OCI-LY3 (cell line): ENCODE measurements around the gene PLCB1.

Experiments used
- H2AFZ ChIP-seq: fragments of 200-600, 300-600 bp; shearing (Covaris generic); 2 replicates; pipeline ENCODE4 v1.6.0; 2014; ENCODE audit warnings: antibody characterized with exemption, low read depth, low read length
- H3K27ac ChIP-seq: fragments of 200-600, 300-600 bp; sonication (generic); 2 replicates; pipeline ENCODE4 v1.5.1; 2014; ENCODE audit warnings: mild to moderate bottlenecking, low read length, moderate library complexity, mixed read lengths
- H3K27me3 ChIP-seq: fragments of 200-600, 300-600 bp; sonication (generic); 2 replicates; pipeline ENCODE4 v1.6.1; 2014; ENCODE audit warnings: low read depth, low read length, mixed read lengths
- H3K36me3 ChIP-seq: fragments of 200-600, 300-600 bp; sonication (generic); replicated peaks from 2 replicates; pipeline ENCODE3; 2014; ENCODE audit warnings: low read depth, low read length, mixed read lengths
- H3K4me1 ChIP-seq: fragments of 300-600, 200-600 bp; sonication (generic); 2 replicates; pipeline ENCODE4 v1.6.1; 2014; ENCODE audit warnings: low read length, mixed read lengths
- H3K4me2 ChIP-seq: fragments of 200-600, 300-600 bp; sonication (generic); 2 replicates; pipeline ENCODE4 v1.6.1; 2014; ENCODE audit warnings: low read length, mixed read lengths
- H3K4me3 ChIP-seq: fragments of 300-600, 200-600 bp; sonication (generic); 2 replicates; pipeline ENCODE4 v1.5.1; 2014; ENCODE audit warnings: antibody characterized with exemption, mild to moderate bottlenecking, low read length, moderate library complexity
- H3K79me2 ChIP-seq: fragments of 300-600, 200-600 bp; shearing (Covaris generic); 2 replicates; pipeline ENCODE4 v1.6.1; 2014; ENCODE audit warnings: mild to moderate bottlenecking, low read length, mixed read lengths
- H3K9ac ChIP-seq: fragments of 300-600, 200-600 bp; shearing (Covaris generic); 2 replicates; pipeline ENCODE4 v1.6.0; 2014; ENCODE audit warnings: mild to moderate bottlenecking, low read length, moderate library complexity
- H3K9me3 ChIP-seq: fragments of 200-600, 300-600 bp; shearing (Covaris generic); 2 replicates; pipeline ENCODE4 v1.6.1; 2014; ENCODE audit warnings: low read length, mixed read lengths; ENCODE audit not compliant: insufficient read depth
- H4K20me1 ChIP-seq: fragments of 200-600, 300-600 bp; sonication (generic); 2 replicates; pipeline ENCODE4 v1.6.1; 2016; ENCODE audit warnings: low read length, mixed read lengths; ENCODE audit not compliant: insufficient read depth
- CTCF ChIP-seq: fragments of 200-600, 300-600 bp; sonication (generic); IDR thresholded peaks from 2 replicates; pipeline ENCODE4 v1.5.1; 2014; ENCODE audit warnings: antibody characterized with exemption, low read length, low read depth
- EZH2phosphoT487 ChIP-seq: fragments of 200-600 bp; shearing (Covaris generic); IDR thresholded peaks from 2 replicates; pipeline ENCODE4 v1.6.1; 2018; ENCODE audit warnings: antibody characterized with exemption, mixed run types, low read depth

PLCB1 gene

GRCh38 chr20:8854571-8854970 is 722.5 kb downstream of the PLCB1 start:
- Histone ChIP-seq H3K4me1 (no peaks in the 10 kb centered on the region), H3K79me2 (no peaks in the 10 kb centered on the region), H3K9ac (no peak overlapping the region), H3K36me3 (no peaks in the 10 kb centered on the region), H3K9me3 (no peaks in the 10 kb centered on the region), H3K27me3 (peaks cover 10% of the 10 kb centered on the region), H2AFZ (no peak overlapping the region), H3K4me2 (no peak overlapping the region), H3K27ac (no peak overlapping the region), H4K20me1 (no peaks in the 10 kb centered on the region), H3K4me3 (no peak overlapping the region)
- TF ChIP-seq EZH2phosphoT487 (no peak), CTCF (no peak)

GRCh38 chr20:8855315-8855714 is 723.2 kb downstream of the PLCB1 start:
- H3K9me3 ChIP-seq = no peaks in the 10 kb centered on the region
- no peak overlapping the region for H3K4me3 ChIP-seq
- no peak for TF ChIP-seq CTCF
- TF ChIP-seq EZH2phosphoT487 = no peak
- no peak overlapping the region for H3K9ac ChIP-seq
- H3K27me3 ChIP-seq = peaks cover 10% of the 10 kb centered on the region
- no peaks in the 10 kb centered on the region for H3K4me1 ChIP-seq
- no peaks in the 10 kb centered on the region for H4K20me1 ChIP-seq
- no peak overlapping the region for H3K4me2 ChIP-seq
- H3K79me2 ChIP-seq = no peaks in the 10 kb centered on the region
- H3K36me3 ChIP-seq = no peaks in the 10 kb centered on the region
- H2AFZ ChIP-seq = no peak overlapping the region
- H3K27ac ChIP-seq = no peak overlapping the region

GRCh38 chr20:8856668-8857067 is 724.6 kb downstream of the PLCB1 start:
- Histone ChIP-seq H2AFZ (no peak overlapping the region), H4K20me1 (no peaks in the 10 kb centered on the region), H3K9ac (no peak overlapping the region), H3K79me2 (no peaks in the 10 kb centered on the region), H3K9me3 (no peaks in the 10 kb centered on the region), H3K36me3 (no peaks in the 10 kb centered on the region), H3K27me3 (peaks cover 4% of the 10 kb centered on the region), H3K4me3 (no peak overlapping the region), H3K4me2 (no peak overlapping the region), H3K27ac (no peak overlapping the region), H3K4me1 (no peaks in the 10 kb centered on the region)
- TF ChIP-seq EZH2phosphoT487 = no peak
- no peak for TF ChIP-seq CTCF

DNA sequence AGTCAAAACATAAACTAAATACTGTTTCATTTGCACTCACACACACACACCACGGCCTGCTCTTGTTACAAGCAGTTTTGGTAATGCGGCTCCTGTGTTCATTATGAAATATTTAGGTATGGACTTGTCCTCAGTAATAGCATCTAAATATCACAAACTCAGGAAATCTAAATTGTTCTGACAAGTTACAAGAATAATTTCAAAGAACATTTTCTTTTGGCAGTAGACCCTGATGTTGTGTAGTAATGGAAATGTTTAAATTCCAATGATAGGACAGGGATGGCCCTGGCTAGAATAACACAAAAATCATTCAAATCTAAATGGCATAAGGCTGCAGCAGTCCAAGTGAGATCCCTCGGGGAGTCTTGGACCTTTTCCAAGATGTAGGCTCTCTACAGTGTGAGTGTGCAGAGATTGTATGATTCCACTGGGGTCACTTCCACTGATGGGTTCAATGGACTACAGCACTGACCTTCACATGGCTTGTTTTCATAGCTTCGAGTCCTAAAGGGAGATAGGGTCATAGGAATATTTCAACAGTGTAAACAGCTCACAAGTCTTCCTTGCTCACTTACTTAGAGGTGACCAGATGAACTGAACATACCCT is 726.2 kb downstream of the PLCB1 start:
- Histone ChIP-seq H3K9me3 (no peaks in the 10 kb centered on the region), H3K36me3 (no peaks in the 10 kb centered on the region), H3K79me2 (no peaks in the 10 kb centered on the region), H3K4me1 (no peaks in the 10 kb centered on the region), H4K20me1 (no peaks in the 10 kb centered on the region), H3K4me2 (no peak overlapping the region), H2AFZ (no peak overlapping the region), H3K4me3 (no peak overlapping the region), H3K27me3 (peaks cover 4% of the 10 kb centered on the region; the same call in 1 of the 2 replicates), H3K27ac (no peak overlapping the region), H3K9ac (no peak overlapping the region)
- TF ChIP-seq EZH2phosphoT487 (no peak), CTCF (no peak)
